ENCODE data around the gene STAT5B. TPM values are rescaled to one million over a fixed set of nuclear protein-coding genes. Genes with fewer than 3 reads are reported as not detected.

The STAT5B gene
- polyA plus RNA-seq, 3 donors, result 28.5 to 103 (median 47.9) TPM

DNA sequence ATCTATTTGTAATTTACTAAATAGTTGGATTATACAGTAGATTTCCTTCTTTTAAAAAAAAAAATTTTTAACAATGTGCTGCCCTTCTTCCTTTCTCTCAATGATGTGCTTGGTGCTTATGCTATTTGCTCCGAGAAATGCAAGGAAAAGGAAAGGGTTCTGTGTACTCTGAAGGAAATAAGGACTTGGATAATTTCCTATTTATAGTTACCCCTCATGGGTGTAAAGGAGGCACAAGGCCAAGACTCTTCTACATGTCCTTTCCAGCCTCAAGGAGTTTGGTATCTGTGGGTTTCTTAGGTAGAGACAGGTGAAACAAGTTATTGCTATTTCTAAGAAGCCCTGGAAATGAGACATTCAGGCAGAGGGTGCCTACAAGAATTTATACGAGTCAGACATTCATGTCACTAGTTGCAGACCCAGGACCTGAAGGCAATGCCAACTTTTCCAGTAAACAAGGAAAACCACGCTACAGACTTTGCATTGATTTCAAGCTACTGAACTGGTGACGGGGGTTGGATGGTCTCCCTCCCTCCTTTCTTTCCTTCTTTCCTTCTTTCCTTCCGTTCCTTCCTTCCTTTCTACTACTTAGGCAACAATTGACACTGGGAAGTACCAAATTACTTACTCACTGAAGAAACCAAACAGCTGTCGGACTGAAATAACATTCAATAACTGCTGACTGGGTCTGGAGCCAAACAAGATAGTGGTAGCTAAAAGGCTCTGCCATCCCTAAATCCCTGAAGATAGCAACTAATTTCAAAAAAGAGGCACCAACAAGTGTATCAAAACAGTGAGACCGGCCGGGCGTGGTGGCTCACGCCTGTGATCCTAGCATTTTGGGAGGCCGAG is 48.1 kb downstream of the STAT5B start:
- peaks cover 13 to 21% of the 10 kb centered on the region in 2 donors for H3K4me1 ChIP-seq (ENCODE audit: control insufficient read depth in 1 of 2, insufficient read depth in 2 of 2, low read length in 2 of 2)
- WGBS (ENCODE audit: insufficient coverage), result 23% methylated on average over 3 of the region's 11 CpGs
- peaks cover 36% of the 10 kb centered on the region for H3K79me2 ChIP-seq (ENCODE audit: insufficient read depth, low read length)
- Mint-ChIP-seq H3K4me3 (no peak overlapping the region), H3K27ac (peak overlapping the region in 6 of 7 donors; percentile 4 to 78 (median 34)), H3K36me3 (peaks cover 39 to 55% of the 10 kb centered on the region in 2 donors), H3K4me1 (peaks cover 25% of the 10 kb centered on the region), H3K9me3 (no peaks in the 10 kb centered on the region), H3K27me3 (ENCODE audit: low read depth in 3 of 3) (no peaks in the 10 kb centered on the region)
- H3K9me3 ChIP-seq (replicated peaks in 1 of 2; ENCODE audit: control insufficient read depth in 1 of 2, insufficient read depth in 1 of 2, low read length in 2 of 2), result no peaks in the 10 kb centered on the region
- H3K4me2 ChIP-seq (replicated peaks; ENCODE audit: extremely low read depth, low read length, poor library complexity, severe bottlenecking), result no peak overlapping the region
- no peak overlapping the region for H3K9ac ChIP-seq (ENCODE audit: insufficient read depth, low read length, poor library complexity, severe bottlenecking)
- no peak overlapping the region for H3K4me3 ChIP-seq (replicated peaks in 1 of 3; ENCODE audit: low read depth in 2 of 3, low read length in 3 of 3)
- peak overlapping the region in 1 of 2 donors; percentile 33 for H3K27ac ChIP-seq (ENCODE audit: low read depth in 1 of 2, low read length in 2 of 2)
- intact Hi-C loops (cut with micrococcal nuclease), result no loop called here
- H3K27me3 ChIP-seq (ENCODE audit: control insufficient read depth in 2 of 2, insufficient read depth in 2 of 2, low read length in 2 of 2), result no peaks in the 10 kb centered on the region
- TF ChIP-seq, protein P1, sequence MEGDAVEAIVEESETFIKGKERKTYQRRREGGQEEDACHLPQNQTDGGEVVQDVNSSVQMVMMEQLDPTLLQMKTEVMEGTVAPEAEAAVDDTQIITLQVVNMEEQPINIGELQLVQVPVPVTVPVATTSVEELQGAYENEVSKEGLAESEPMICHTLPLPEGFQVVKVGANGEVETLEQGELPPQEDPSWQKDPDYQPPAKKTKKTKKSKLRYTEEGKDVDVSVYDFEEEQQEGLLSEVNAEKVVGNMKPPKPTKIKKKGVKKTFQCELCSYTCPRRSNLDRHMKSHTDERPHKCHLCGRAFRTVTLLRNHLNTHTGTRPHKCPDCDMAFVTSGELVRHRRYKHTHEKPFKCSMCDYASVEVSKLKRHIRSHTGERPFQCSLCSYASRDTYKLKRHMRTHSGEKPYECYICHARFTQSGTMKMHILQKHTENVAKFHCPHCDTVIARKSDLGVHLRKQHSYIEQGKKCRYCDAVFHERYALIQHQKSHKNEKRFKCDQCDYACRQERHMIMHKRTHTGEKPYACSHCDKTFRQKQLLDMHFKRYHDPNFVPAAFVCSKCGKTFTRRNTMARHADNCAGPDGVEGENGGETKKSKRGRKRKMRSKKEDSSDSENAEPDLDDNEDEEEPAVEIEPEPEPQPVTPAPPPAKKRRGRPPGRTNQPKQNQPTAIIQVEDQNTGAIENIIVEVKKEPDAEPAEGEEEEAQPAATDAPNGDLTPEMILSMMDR (IDR thresholded peaks at IDR 0.05), result no peak
- peaks cover 19% of the 10 kb centered on the region for H4K20me1 ChIP-seq (ENCODE audit: insufficient read depth, low read length)
- DNase-seq, result no peak
- peaks cover 21 to 52% of the 10 kb centered on the region in 2 donors for H3K36me3 ChIP-seq (replicated peaks in 1 of 2; ENCODE audit: control insufficient read depth in 1 of 2, insufficient read depth in 2 of 2, low read length in 2 of 2)
- H2AFZ ChIP-seq (ENCODE audit: insufficient read depth, low read depth, low read length, poor library complexity, severe bottlenecking), result no peak overlapping the region

DNA sequence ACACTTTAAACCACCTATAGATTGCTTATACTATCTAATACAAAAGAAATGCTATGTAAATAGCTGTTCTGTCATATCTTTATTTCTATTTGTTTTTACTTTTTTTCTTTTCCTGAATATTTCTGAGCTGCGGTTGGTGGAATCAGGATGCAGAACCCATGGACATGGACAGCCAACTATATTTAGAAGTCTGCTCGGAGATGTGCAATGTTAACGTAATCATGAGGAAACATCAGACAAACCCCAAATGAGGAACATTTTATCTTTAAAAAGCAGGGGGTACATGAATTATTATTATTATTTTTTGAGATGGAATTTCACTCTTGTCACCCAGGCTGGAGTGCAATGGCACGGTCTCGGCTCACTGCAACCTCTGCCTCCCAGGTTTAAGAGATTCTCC is 50.5 kb downstream of the STAT5B start:
- H3K36me3 ChIP-seq (replicated peaks in 1 of 2; ENCODE audit: control insufficient read depth in 1 of 2, insufficient read depth in 2 of 2, low read length in 2 of 2), result peaks cover 29 to 59% of the 10 kb centered on the region in 2 donors
- H3K27ac ChIP-seq (ENCODE audit: low read depth in 1 of 2, low read length in 2 of 2), result peak overlapping the region in 1 of 2 donors; percentile 29
- peaks cover 14% of the 10 kb centered on the region for H3K79me2 ChIP-seq (ENCODE audit: insufficient read depth, low read length)
- Mint-ChIP-seq H3K9me3 (no peaks in the 10 kb centered on the region), H3K36me3 (peaks cover 49 to 69% of the 10 kb centered on the region in 2 donors), H3K27me3 (ENCODE audit: low read depth in 3 of 3) (no peaks in the 10 kb centered on the region), H3K4me1 (peaks cover 25% of the 10 kb centered on the region), H3K4me3 (no peak overlapping the region), H3K27ac (peak overlapping the region in 6 of 7 donors; percentile 58 to 84 (median 72))
- H3K27me3 ChIP-seq (ENCODE audit: control insufficient read depth in 2 of 2, insufficient read depth in 2 of 2, low read length in 2 of 2), result no peaks in the 10 kb centered on the region
- H3K4me3 ChIP-seq (replicated peaks in 1 of 3; ENCODE audit: low read depth in 2 of 3, low read length in 3 of 3), result no peak overlapping the region
- H3K4me2 ChIP-seq (replicated peaks; ENCODE audit: extremely low read depth, low read length, poor library complexity, severe bottlenecking), result no peak overlapping the region
- TF ChIP-seq, protein P1 (IDR thresholded peaks at IDR 0.05), result no peak
- H3K9ac ChIP-seq (ENCODE audit: insufficient read depth, low read length, poor library complexity, severe bottlenecking), result no peak overlapping the region
- intact Hi-C loops (cut with micrococcal nuclease), result no loop called here
- no peak overlapping the region for H2AFZ ChIP-seq (ENCODE audit: insufficient read depth, low read depth, low read length, poor library complexity, severe bottlenecking)
- no CpG with 5 or more reads among the region's 5 CpGs for WGBS (ENCODE audit: insufficient coverage)
- no peaks in the 10 kb centered on the region for H3K9me3 ChIP-seq (replicated peaks in 1 of 2; ENCODE audit: control insufficient read depth in 1 of 2, insufficient read depth in 1 of 2, low read length in 2 of 2)
- peaks cover 13% of the 10 kb centered on the region for H4K20me1 ChIP-seq (ENCODE audit: insufficient read depth, low read length)
- DNase-seq, result no peak
- peaks cover 13 to 21% of the 10 kb centered on the region in 2 donors for H3K4me1 ChIP-seq (ENCODE audit: control insufficient read depth in 1 of 2, insufficient read depth in 2 of 2, low read length in 2 of 2)
